HG03108 (cell line): Measurements from ENCODE around the gene SRPRA.
"Not testable (repeated sequence)": the region's sequence is repeated elsewhere in the genome, so short reads cannot be mapped to it uniquely, and the experiment has no call there.

Source experiments
- ATAC-seq: cut with Tn5 transposase; IDR thresholded peaks from one replicate; pipeline ENCODE4 v1.9.1; 2021; ENCODE audit warnings: moderate library complexity; ENCODE audit not compliant: unreplicated experiment

SRPRA gene

DNA sequence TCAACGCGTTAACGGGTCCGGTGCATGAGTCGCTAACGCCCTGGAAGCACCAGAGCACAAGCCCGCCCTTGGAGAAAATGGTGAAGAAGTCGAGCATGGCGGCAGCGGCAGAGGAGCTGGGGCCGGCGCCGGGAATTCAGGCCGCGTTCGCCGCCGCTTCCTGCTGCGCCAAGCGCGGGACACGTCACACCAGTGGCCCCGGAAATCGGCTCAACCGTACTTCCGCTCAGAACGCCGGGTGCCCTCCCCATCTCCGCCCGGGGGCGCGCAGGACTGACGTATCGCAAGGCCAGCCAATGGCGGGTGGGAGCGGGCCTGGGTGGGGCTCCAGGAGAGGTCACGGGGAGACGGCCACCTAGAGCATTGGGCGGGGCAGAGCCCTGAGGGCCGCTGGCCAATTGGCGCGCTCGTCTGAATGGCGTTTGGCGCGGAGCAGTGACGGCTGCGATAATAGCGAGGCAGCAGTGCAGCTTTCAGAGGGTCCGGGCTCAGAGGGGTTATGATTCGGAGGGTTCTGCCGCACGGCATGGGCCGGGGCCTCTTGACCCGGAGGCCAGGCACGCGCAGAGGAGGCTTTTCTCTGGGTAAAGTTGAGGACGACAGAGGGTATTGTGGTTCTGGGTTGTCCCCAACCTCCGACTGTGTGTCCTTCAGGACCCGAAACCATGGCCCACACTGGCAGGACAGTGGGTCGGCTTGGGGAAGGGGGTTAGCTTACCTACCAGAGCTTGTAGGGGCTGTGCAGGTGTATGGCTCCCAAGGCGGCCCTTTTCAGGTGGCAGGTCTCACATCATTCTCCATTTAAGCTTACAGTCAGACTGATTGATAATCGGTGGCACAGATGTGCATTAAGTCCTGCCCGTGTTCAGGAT, at the start of gene SRPRA, which contains the start of gene FOXRED1:
Gene SRPRA (minus strand): TSS at position 188 of the 872 bp plus-strand sequence. CDS start 91 bp downstream, at position 97.
Gene FOXRED1 (plus strand): TSS at position 447 of the 872 bp plus-strand sequence. CDS start 53 bp downstream, at position 500.
- ATAC-seq, result peak; percentile 99

- peak; percentile 27 for ATAC-seq
Measured at GRCh38 chr11:126317756-126318573, 49.3 kb upstream of the SRPRA start.

DNA sequence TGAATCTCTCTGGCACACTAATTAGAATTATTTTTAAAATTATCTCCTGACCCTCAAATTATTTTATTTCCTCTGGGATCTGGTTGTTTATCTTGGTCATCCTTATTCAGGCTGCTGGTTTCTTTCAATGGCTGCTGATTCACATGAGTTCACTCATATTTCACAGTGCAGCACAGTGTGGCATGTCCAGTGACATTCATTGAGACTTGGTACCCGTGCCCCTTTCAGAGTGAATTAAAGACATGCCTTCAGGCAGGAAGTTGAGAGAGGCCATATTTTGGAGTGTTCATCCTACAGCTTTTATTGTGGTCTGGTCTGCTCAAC, 48.7 kb upstream of the SRPRA start:
- no peak for ATAC-seq

- no peak for ATAC-seq
Measured at GRCh38 chr11:126313826-126314225, 45.1 kb upstream of the SRPRA start.

DNA sequence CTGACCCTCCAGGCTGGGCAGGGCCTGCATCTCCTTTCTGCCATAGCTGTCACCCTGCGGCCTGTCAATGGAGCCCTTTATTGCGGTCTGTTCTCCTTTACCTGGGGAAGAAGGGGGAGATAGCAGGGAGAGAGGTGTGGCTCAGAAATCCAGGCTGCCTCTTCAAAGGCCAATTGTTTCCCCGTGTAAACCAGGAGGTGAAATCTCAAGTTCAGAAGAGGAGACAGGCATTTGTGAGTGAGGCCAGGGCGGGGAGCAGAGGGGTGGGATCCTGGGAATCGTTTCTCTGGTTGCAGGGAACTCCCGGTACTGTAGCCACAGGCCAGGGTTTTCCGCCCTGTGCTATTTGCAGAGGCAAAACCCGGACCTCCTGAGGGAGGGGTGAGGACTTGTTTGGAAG, 44.3 kb upstream of the SRPRA start:
- ATAC-seq, result no peak

DNA sequence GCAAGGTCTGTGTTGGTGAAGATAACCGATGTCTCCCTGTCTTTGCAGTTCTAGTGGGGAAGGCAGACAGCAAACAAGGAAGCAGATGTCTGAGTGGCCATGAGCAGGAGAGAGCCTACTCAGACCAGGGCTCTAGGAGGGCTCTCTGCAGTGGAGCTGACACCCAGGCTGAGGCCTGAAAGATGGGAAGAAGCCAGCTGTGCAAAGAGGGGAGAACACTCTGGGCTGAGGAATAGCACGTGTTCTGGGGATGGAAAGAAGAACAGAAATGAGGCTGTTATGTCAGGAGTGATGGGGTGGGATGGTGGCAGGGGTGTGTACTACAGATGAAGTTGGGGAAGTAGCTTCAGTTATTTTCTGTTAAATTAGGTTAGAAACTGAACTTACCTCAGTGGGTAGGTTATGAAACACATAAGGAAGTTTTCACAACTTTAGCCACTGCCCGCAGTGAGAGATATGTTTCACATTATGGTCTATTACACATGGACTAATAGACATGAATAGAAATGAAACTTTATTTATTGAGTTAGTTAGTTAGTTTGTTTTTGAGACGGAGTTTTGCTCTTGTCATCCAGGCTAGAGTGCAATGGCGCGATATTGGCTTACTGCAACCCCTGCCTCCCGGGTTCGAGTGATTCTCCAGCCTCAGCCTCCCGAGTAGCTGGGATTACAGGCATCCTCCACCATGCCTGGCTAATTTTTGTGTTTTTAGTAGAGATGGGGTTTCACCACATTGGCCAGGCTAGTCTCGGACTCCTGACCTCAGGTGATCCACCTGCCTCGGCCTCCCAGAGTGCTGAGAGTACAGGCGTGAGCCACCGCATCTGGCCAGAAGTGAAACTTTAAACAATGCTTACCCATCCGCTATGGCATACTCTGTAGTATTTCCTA, 43.0 kb upstream of the SRPRA start:
- ATAC-seq, result peak; percentile 67

DNA sequence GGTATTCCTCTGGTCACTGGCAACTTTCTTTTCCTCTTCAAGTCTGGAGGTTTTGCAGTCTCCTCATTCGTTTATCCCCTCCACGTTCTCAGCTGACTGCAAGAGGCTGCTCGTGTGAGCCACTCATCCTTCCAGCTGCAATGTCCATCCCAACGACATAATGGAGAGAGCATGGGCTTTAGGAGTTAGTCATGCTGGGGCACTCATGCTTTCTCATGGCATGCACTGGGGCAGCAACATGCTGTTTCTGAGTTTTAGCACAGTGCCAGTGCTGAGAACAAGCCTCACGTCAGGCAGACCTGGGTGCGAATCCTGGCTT, 42.3 kb upstream of the SRPRA start:
- ATAC-seq, result no peak

DNA sequence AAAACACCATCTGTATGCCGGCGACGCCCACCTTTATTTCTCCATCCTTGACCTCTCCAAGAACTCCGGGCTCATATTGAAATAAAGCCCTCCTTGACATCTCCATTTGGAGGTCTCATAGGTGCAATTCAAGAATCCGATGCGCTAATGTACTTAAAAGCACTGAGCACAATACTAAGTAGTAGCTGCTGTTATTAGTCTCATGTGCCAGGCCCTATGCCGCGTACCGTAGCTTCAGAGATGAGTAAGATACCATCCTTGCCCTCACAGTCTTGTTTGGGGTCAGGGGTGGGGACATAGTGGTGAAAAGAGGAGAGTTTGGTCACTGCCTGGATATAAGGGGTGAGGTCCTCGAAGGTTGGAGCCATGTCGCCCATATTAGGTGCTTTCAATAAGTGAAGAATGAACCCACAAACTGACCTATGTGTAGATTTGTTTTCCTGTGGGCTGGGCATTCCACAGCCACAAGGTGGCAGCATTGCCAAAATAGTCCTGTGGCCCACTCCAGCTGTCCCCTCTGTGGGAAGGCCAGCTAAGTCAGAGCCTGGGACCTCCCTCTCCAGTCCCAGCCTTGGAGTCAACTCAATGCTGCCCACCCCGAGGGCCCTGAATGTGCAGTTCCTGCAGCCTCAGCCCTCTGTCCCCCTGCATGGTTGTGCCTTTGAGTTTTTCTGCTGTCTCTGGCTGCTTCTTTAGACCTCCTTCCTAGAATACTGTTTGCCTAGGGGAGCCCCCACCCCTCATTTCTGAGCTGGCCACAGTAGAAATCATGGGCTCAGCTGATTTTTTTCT, 41.7 kb upstream of the SRPRA start:
- no peak for ATAC-seq

GRCh38 chr11:126308771-126309170, 40.1 kb upstream of the SRPRA start:
- ATAC-seq, result not testable (repeated sequence)

DNA sequence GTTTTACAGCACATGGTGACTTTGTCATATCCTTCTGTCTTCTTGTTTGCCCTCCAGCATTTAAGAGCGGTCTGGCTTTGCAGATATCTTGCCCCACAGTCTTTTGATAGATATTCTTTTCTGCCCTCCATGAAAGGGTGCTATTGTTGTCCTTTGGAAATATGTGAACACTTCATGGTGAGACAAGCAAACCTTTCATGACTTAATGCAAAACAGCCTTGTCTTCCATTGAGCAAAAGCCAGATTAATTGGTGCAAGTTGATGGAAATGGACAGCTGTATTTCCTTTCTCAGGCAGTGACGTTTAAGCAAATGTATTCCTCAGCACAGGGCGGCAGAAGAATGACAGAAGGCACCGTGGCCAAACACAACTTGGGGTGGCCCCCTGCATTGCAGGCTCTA, 39.6 kb upstream of the SRPRA start:
- no peak for ATAC-seq

DNA sequence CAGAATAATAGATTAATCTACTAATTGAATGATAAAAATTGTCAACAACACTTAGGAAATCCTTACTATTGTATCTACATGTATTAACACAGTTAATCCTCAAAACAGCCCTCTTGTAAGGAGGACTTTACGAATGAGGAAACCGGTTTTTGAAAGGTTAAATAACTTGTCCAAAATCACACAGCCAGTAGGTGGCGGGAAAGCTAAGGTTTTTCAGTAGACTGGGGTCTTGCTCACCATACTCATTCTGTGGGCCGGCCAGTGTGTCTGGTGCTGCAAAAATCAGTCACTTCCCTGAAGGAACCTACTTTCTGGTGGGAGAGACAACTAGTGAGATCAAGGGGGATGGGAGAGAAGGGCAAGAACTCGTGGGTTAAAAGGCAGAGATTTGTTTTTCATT, 39.0 kb upstream of the SRPRA start:
- ATAC-seq, result no peak

GRCh38 chr11:126305699-126306098, 37.0 kb upstream of the SRPRA start:
- ATAC-seq, result peak; percentile 50

- no peak for ATAC-seq
Measured at GRCh38 chr11:126304457-126305075, 35.9 kb upstream of the SRPRA start.

DNA sequence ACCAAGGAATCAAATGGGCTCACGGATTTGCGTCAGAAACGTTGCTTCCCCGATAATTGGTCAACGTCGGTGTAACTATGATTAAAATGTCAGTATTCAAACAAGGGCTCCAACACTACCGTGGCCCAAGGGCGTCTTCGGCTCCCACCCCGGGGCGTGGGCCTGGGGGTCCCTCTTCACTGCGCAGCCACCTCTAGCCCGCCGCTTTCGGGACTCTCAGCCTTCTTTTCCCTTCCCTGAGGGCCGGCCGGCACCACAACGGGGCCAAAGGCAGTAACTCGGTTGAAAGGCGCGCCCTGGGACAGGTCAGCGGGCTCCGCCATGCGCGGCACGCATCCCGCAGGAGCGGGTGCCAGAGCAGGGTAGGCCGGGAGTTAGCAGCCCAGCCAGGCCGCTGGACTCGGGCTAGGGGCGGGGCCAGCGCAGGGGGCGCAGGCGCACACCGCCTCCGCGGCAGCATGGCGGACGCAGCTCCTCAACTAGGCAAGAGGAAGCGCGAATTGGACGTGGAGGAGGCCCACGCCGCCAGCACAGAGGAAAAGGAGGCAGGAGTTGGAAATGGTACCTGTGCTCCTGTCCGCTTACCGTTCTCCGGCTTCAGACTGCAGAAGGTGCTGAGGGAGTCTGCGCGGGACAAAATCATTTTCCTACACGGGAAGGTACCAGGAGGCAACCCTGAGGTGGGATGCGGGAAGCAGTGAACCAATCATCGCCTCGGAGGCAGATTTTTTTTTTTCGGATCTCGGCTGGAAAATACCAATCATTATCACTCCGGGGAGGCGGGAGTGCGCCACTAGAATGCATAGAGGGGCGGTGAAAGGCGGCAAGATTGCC, 35.1 kb upstream of the SRPRA start, which contains the start of gene DCPS:
Gene DCPS (plus strand): TSS at position 438 of the 834 bp plus-strand sequence. CDS start 21 bp downstream, at position 459.
- ATAC-seq, result peak; percentile 90

DNA sequence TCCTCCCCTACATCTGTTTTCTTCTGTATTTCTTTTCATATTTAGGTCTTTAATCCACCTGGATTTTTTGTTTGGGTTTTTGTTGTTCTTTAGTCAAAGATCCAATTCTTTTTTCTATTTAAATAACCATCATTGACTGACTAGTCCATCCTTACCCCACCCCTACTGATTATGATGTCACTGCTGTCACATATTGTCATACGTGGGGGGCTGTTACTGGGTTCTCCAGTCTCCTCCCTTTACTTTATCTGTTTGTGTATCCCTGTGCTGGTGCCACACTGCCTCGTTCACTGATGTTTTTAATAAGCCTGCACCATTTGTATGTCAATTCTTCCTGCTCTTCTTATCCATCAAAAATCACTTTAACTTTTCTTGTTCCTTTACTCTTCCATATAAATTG, 28.3 kb upstream of the SRPRA start:
- no peak for ATAC-seq

GRCh38 chr11:126293726-126294125, 25.0 kb upstream of the SRPRA start:
- no peak for ATAC-seq

- no peak for ATAC-seq
Measured at GRCh38 chr11:126290887-126291286, 22.2 kb upstream of the SRPRA start.

DNA sequence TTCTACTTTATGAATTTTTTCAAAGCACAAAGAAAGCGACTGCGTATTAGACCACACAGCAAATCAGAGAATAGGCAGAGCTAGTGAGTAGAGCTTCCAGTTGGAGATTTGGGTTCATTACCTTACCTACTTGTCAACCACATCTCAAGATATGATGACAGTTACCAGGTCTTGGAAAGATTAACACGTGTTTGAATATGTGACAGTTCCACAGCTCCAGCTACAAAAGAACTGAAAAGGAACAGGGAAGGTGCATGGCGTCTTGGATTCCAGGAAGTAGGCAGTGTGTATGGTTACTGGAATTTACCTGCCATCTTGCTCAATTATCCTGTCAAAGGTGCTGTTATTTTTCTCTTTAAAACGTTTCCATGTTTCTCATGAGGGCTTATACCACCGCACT, 19.5 kb upstream of the SRPRA start:
- no peak for ATAC-seq

DNA sequence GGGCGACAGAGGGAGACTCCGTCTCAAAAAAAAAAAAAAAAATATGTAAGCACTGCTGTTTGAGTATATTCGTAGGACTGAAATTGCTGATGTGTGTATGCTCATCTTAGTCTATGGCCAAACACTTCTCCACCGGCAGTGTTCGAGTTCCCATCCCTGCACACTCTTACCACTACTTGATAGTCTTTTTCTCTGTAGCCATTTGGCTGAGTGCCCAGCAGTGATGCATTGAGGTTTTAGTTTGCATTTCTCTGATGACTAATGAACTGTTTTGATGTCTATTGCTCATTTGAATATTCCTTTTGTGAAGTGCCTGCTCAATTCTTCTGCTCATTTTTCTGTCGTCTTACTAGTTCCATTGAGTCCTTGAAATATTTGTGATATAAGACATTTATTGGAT, 16.1 kb upstream of the SRPRA start:
- ATAC-seq, result peak; percentile 50
